AG09309 (cell line): ENCODE measurements around the gene DPP6.

Experiments
- DNase-seq: peaks from one replicate; pipeline ENCODE4 v3.0.0-alpha.2; 2010; ENCODE audit warnings: low read depth
- H3K4me3 ChIP-seq: 2 replicates; pipeline ENCODE4 v1.5.1; 2011; ENCODE audit warnings: mild to moderate bottlenecking, low read depth, low read length, moderate library complexity; ENCODE audit not compliant: control insufficient read depth
- CTCF ChIP-seq: IDR thresholded peaks from 2 replicates; pipeline ENCODE4 v1.5.1; 2011; ENCODE audit warnings: mild to moderate bottlenecking, low read depth, low read length, inconsistent platforms; ENCODE audit not compliant: insufficient read depth, control insufficient read depth; ENCODE audit errors: missing control alignments

DPP6 gene

GRCh38 chr7:154188330-154188729 lies 136.1 kb downstream of the DPP6 start:
- DNase-seq = no peak
- no peak overlapping the region for H3K4me3 ChIP-seq
- no peak for TF ChIP-seq CTCF

- DNase-seq = no peak
- no peak overlapping the region for H3K4me3 ChIP-seq
- no peak for TF ChIP-seq CTCF
Measured at GRCh38 chr7:154195266-154195665, 143.1 kb downstream of the DPP6 start.

GRCh38 chr7:154198481-154198880 lies 146.3 kb downstream of the DPP6 start:
- DNase-seq = no peak
- no peak overlapping the region for H3K4me3 ChIP-seq
- no peak for TF ChIP-seq CTCF

GRCh38 chr7:154200241-154200640 lies 148.0 kb downstream of the DPP6 start:
- H3K4me3 ChIP-seq = no peak overlapping the region
- DNase-seq = no peak
- no peak for TF ChIP-seq CTCF

GRCh38 chr7:154202002-154202401 lies 149.8 kb downstream of the DPP6 start:
- no peak overlapping the region for H3K4me3 ChIP-seq
- no peak for TF ChIP-seq CTCF
- no peak for DNase-seq

- no peak overlapping the region for H3K4me3 ChIP-seq
- no peak for TF ChIP-seq CTCF
- no peak for DNase-seq
Measured at GRCh38 chr7:154204046-154204445, 151.8 kb downstream of the DPP6 start.

GRCh38 chr7:154212861-154213260 lies 160.7 kb downstream of the DPP6 start:
- no peak overlapping the region for H3K4me3 ChIP-seq
- TF ChIP-seq CTCF = no peak
- no peak for DNase-seq
